ENCODE results near the gene UBXN11. TPM values are rescaled to one million over a fixed set of nuclear protein-coding genes. Genes with fewer than 3 reads are reported as not detected.
"Not testable (repeated sequence)": the region's sequence is repeated elsewhere in the genome, so short reads cannot be mapped to it uniquely, and the experiment has no call there.

The UBXN11 gene
- total and polyA plus RNA-seq, 2 of the 13 experiments (the other 11 are each of a cell fraction or from before 2014, with no cell fraction given), result 9.3 to 10.4 TPM

DNA sequence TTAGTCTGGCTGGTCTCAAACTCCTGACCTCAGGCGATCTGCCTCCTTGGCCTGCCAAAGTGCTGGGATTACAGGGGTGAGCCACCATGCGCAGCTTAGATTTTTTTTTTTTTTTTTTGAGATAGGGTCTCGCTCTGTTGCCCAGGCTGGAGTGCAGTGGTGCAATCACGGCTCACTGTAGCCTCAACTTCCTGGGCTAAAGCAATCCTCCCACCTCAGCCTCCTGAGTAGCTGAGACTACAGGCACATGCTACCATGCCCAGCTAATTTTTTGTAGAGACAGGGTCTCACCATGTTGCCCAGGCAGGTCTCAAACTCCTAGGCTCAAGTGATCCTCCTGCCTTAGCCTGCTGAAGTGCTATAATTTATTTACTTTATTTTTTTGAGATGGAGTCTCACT is 22.9 kb upstream of the UBXN11 start:
- 98% methylated on average over 4 of the region's 4 CpGs for WGBS (ENCODE audit: low lambda C conversion rate)
- CTCF ChIA-PET (ENCODE audit: low intra/inter-chr PET ratio, low total read pairs), result interaction anchor here (2.5 kb wide), 1 partner anchor 34 kb away, joined by 12 read pairs; no protein-coding TSS in a partner anchor
- H3K4me3 ChIP-seq (replicated peaks in 1 of 3; ENCODE audit: insufficient read depth in 1 of 3, low read depth in 2 of 3, low read length in 3 of 3); H3K27ac ChIP-seq (ENCODE audit: extremely low read length, insufficient read depth, low read length); H3K4me2 ChIP-seq (ENCODE audit: low read depth, low read length); in situ Hi-C loops (cut with HindIII; ENCODE audit: extremely low pct_ligation_motif_present, low pct_unique_long_range_greater_than_20kb); intact Hi-C loops (cut with micrococcal nuclease; ENCODE audit: unreplicated experiment); H3K36me3 ChIP-seq (replicated peaks in 1 of 2; ENCODE audit: control insufficient read depth in 1 of 2, insufficient read depth in 2 of 2, low read length in 2 of 2); H2AFZ ChIP-seq (ENCODE audit: low read length); H3K9me3 ChIP-seq (ENCODE audit: low read length); H3K27me3 ChIP-seq (ENCODE audit: control insufficient read depth in 1 of 2, insufficient read depth in 2 of 2, low read length in 2 of 2); H4K20me1 ChIP-seq (ENCODE audit: insufficient read depth, low read length); FAIRE-seq; H3K79me2 ChIP-seq (ENCODE audit: insufficient read depth, low read length); H3K9ac ChIP-seq (ENCODE audit: insufficient read depth, low read depth, low read length); BruUV-seq (replicated peaks); ATAC-seq; DNase-seq (ENCODE audit: low spot score); H3K4me1 ChIP-seq (ENCODE audit: insufficient read depth, low read length): not testable (repeated sequence)
- POLR2A ChIA-PET, result interaction anchor here (1.0 to 2.7 kb wide), 4 partner anchors 13 to 30 kb away, joined by 3 to 12 read pairs (median 4); no protein-coding TSS in a partner anchor

DNA sequence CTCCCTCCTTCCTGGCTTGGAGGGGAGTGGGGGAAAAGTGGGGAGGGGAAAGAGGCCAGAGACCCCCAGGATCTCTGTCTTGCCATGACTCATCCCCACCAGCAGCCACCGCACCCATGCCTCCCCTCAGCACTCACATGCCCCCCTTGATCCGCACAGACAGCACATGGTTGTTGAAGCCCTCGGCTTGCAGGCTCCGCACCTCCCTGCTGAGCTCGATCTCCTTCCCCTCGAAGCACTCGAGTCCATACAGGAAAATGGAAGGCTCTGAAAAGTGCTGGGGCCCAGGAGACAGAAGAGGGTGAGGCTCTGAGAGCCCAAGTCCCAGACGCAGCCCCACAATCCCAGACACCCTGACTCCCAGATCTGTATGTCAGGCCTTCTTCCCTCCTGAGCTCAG is 22.2 kb upstream of the UBXN11 start:
- no TSS peak for BruUV-seq (replicated peaks)
- Histone ChIP-seq H3K36me3 (replicated peaks in 1 of 2; ENCODE audit: control insufficient read depth in 1 of 2, insufficient read depth in 2 of 2, low read length in 2 of 2) (no peaks in the 10 kb centered on the region), H3K27me3 (ENCODE audit: control insufficient read depth in 1 of 2, insufficient read depth in 2 of 2, low read length in 2 of 2) (no peaks in the 10 kb centered on the region), H3K9ac (ENCODE audit: insufficient read depth, low read depth, low read length) (no peak overlapping the region), H3K79me2 (ENCODE audit: insufficient read depth, low read length) (no peaks in the 10 kb centered on the region), H3K9me3 (ENCODE audit: low read length) (no peaks in the 10 kb centered on the region), H3K4me3 (replicated peaks in 1 of 3; ENCODE audit: insufficient read depth in 1 of 3, low read depth in 2 of 3, low read length in 3 of 3) (no peak overlapping the region), H3K27ac (ENCODE audit: extremely low read length, insufficient read depth, low read length) (no peak overlapping the region), H2AFZ (ENCODE audit: low read length) (no peak overlapping the region), H3K4me1 (ENCODE audit: insufficient read depth, low read length) (no peaks in the 10 kb centered on the region), H4K20me1 (ENCODE audit: insufficient read depth, low read length) (no peaks in the 10 kb centered on the region), H3K4me2 (ENCODE audit: low read depth, low read length) (no peak overlapping the region)
- POLR2A ChIA-PET, result interaction anchor here (1.0 to 2.7 kb wide), 4 partner anchors 14 to 30 kb away, joined by 3 to 12 read pairs (median 6); no protein-coding TSS in a partner anchor
- FAIRE-seq, result no peak
- CTCF ChIA-PET (ENCODE audit: low intra/inter-chr PET ratio, low total read pairs), result interaction anchor here (2.5 kb wide), 1 partner anchor 35 kb away, joined by 12 read pairs; no protein-coding TSS in a partner anchor
- in situ Hi-C loops (cut with HindIII; ENCODE audit: extremely low pct_ligation_motif_present, low pct_unique_long_range_greater_than_20kb), result no loop called here
- no peak for DNase-seq (ENCODE audit: low spot score)
- intact Hi-C loops (cut with micrococcal nuclease; ENCODE audit: unreplicated experiment), result no loop called here
- no peak for ATAC-seq
- TF ChIP-seq FOSL2 (CRISPR knock-in tag; IDR thresholded peaks at IDR 0.05) (no peak), HOXA5 (CRISPR knock-in tag; IDR thresholded peaks at IDR 0.05) (no peak), ZNF614 (CRISPR knock-in tag; IDR thresholded peaks at IDR 0.05; ENCODE audit: borderline replicate concordance) (no peak), HNRNPUL1 (IDR thresholded peaks at IDR 0.05; ENCODE audit: low read depth, low read length) (no peak)
- TF ChIP-seq, protein P1, sequence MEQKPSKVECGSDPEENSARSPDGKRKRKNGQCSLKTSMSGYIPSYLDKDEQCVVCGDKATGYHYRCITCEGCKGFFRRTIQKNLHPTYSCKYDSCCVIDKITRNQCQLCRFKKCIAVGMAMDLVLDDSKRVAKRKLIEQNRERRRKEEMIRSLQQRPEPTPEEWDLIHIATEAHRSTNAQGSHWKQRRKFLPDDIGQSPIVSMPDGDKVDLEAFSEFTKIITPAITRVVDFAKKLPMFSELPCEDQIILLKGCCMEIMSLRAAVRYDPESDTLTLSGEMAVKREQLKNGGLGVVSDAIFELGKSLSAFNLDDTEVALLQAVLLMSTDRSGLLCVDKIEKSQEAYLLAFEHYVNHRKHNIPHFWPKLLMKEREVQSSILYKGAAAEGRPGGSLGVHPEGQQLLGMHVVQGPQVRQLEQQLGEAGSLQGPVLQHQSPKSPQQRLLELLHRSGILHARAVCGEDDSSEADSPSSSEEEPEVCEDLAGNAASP (CRISPR knock-in tag; IDR thresholded peaks at IDR 0.05; ENCODE audit: borderline replicate concordance), result no peak
- TF ChIP-seq, protein P2, sequence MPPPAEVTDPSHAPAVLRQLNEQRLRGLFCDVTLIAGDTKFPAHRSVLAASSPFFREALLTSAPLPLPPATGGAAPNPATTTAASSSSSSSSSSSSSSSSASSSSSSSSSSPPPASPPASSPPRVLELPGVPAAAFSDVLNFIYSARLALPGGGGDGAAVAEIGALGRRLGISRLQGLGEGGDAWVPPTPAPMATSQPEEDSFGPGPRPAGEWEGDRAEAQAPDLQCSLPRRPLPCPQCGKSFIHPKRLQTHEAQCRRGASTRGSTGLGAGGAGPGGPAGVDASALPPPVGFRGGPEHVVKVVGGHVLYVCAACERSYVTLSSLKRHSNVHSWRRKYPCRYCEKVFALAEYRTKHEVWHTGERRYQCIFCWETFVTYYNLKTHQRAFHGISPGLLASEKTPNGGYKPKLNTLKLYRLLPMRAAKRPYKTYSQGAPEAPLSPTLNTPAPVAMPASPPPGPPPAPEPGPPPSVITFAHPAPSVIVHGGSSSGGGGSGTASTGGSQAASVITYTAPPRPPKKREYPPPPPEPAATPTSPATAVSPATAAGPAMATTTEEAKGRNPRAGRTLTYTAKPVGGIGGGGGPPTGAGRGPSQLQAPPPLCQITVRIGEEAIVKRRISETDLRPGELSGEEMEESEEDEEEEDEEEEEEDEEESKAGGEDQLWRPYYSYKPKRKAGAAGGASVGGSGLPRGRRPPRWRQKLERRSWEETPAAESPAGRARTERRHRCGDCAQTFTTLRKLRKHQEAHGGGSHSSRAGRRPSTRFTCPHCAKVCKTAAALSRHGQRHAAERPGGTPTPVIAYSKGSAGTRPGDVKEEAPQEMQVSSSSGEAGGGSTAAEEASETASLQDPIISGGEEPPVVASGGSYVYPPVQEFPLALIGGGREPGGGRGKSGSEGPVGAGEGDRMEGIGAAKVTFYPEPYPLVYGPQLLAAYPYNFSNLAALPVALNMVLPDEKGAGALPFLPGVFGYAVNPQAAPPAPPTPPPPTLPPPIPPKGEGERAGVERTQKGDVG (CRISPR knock-in tag; IDR thresholded peaks at IDR 0.05; ENCODE audit: borderline replicate concordance), result no peak
- TF ChIP-seq, protein P3, sequence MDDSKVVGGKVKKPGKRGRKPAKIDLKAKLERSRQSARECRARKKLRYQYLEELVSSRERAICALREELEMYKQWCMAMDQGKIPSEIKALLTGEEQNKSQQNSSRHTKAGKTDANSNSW (CRISPR knock-in tag; IDR thresholded peaks at IDR 0.05; ENCODE audit: borderline replicate concordance), result no peak
- WGBS (ENCODE audit: low lambda C conversion rate), result 97% methylated on average over 7 of the region's 8 CpGs
